GM18505 (cell line): ENCODE measurements around the gene FILIP1.

Experiments
- ATAC-seq: cut with Tn5 transposase; IDR thresholded peaks from one replicate; pipeline ENCODE4 v1.9.1; 2021; ENCODE audit not compliant: unreplicated experiment
- POLR2A ChIP-seq: IDR thresholded peaks from 4 replicates; pipeline ENCODE4 v1.6.1; 2011; ENCODE audit warnings: borderline replicate concordance; ENCODE audit not compliant: insufficient read depth, insufficient read length; ENCODE audit errors: extremely low read depth

FILIP1 gene

DNA sequence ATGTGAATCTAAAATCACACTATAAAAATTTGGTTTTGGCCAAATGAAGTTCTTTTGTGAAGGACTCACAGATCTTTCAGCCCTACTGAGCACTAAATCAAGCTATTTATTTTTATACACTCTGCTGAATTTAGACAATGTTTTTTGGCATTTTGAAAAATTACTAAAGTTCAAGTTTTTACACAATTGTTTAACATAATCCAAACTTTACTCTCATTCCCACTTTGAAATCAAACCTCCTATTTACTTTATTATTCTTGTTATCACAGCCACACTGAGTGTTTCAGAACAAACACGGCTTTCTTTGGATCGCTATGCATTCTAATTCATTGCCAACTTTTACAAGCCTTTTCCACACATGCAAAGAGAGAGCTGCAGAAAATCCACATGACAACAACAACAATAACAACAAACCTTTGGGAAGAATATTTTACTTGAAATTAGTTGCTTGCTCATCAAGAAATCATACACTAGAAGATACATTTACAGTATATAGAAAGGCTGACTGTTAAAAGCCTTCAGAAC is 159.9 kb downstream of the FILIP1 start:
- no peak for TF ChIP-seq POLR2A
- ATAC-seq, result no peak

- no peak for ATAC-seq
- TF ChIP-seq POLR2A, result no peak
Observed at GRCh38 chr6:75331151-75331550, 162.4 kb downstream of the FILIP1 start.

DNA sequence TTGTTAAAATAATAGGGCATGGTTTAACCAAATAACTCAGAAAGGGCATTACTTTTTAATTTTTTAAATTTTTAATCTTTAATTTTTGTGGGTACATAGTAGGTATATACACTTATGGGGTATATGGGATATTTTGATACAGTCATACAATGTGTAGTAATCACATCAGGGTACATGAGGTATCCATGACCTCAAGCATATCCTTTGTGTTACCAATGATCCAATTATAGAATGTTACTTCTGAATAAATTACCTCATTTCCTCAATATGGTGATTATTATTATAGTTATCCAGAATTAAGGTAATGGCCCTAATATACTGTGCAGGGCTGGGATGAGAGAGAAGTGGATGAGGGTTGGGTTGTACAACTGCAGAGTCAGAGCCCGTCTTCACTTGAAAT is 163.9 kb downstream of the FILIP1 start:
- no peak for TF ChIP-seq POLR2A
- ATAC-seq, result no peak

GRCh38 chr6:75327807-75328206 is 165.8 kb downstream of the FILIP1 start:
- no peak for TF ChIP-seq POLR2A
- no peak for ATAC-seq

DNA sequence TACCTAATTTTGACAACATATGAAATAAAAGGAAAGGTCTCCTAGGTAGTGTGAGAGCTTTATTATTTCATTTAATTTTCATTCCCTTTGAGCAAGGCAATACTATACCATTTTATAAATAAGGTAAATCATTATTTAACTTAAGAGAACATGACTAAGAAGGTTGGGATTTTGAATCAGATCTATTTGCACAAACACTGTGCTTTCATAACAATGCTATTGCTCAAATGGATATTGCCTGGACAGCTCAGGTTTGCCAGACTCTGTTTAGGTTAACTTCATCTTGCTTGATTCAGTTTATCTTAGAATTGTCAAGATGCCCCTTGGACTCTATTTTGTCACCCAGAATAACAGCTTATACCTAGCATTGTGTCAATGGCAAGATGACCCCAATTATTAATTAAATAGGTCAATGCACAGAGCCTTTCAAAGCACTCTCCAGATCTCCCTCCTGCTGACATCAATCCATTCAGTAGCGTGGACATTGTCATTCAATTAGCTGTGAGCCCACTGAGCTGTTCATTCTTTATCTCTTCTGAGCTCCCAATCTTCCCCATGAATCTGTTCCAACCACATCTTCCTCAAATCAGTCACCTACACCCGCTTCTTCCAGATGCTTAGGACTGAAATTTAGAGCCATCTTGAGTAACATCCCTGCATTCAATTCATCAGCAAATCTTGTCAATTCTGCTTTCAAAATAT is 166.9 kb downstream of the FILIP1 start:
- no peak for ATAC-seq
- no peak for TF ChIP-seq POLR2A

GRCh38 chr6:75318900-75319299 is 174.7 kb downstream of the FILIP1 start:
- TF ChIP-seq POLR2A, result no peak
- no peak for ATAC-seq

DNA sequence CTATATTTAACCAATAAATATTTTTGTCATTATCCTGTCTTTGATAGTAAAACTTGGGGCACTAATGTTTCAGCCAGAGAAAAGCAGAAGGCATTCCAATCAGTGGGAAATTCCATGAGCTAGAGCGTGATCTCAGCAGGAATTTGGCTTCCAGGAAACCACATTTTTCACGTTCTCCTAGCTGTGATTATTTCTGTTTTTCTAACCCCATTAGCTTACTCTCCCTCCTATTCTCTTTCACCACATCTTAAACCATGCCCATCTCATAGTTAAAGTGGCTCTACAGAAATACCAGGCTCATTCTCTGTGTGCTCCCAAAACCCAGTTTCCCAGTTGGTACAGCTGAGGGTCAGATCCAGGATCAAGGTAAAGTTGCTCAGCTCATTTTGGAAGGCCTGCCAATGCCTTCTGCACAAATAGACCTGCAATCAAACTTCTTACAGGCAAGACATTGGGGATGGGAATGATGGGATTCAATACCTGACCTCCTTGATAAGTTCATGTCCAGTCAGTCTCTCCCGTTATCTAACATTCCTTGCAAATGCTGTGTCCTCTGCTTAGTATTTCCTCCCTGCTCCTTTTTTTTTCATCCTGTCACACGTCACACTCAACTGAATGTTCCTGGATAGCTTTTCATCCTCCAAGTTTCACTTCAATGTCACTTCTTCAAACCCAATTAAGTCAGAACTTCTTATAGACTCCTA is 175.9 kb downstream of the FILIP1 start:
- ATAC-seq, result no peak
- TF ChIP-seq POLR2A, result no peak

GRCh38 chr6:75315978-75316377 is 177.6 kb downstream of the FILIP1 start:
- TF ChIP-seq POLR2A, result no peak
- no peak for ATAC-seq

- no peak for TF ChIP-seq POLR2A
Observed at GRCh38 chr6:75308250-75308988, 185.2 kb downstream of the FILIP1 start.

GRCh38 chr6:75307364-75308004 is 186.1 kb downstream of the FILIP1 start:
- no peak for ATAC-seq
- no peak for TF ChIP-seq POLR2A

More at GRCh38 chr6:75308250-75308988, 185.2 kb downstream of the FILIP1 start:
- no peak for ATAC-seq

DNA sequence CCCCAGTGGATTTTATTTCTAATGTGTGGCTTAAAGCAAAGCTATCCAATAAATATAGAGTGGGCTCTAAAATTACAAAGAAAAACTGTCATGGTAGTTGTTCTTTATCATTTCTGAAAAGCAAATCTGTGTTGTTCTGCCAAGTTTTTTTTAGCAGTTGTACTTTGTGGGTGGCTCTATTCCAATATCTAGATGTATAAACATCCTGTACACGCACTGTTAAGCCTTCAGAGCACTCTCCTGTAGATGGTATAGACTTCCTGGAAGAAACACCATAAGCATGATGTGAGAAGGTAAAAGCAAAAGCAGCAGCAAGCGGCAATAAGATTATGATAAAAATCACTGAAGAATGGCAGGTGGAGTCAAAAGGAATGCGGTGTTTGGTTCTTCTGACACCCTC is 187.5 kb downstream of the FILIP1 start:
- ATAC-seq, result no peak

GRCh38 chr6:75305573-75305972 is 188.0 kb downstream of the FILIP1 start:
- TF ChIP-seq POLR2A, result no peak
- no peak for ATAC-seq

More for the DNA sequence above, 187.5 kb downstream of the FILIP1 start:
- TF ChIP-seq POLR2A, result no peak

DNA sequence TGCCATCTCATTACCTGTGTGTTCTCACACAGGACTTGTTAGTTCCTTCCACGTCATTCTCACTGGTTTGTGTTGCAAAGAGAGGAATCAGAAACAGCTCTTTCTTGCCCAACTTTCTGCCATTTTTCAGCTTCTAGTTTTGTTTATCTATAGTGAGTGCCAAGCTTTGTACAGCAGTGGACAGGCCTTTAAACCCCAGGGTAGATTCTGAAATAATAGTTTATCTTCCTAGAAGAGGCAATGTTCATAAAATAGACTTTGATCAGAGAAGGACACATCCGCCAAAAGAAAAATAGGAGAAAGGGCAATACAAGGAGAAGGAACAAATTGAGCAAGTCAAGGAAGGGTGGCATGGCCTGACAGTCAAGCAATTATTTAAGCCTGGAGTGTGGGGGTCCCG is 191.3 kb downstream of the FILIP1 start:
- no peak for ATAC-seq
- TF ChIP-seq POLR2A, result no peak
